ENCODE measurements around the gene ARPP19.

ARPP19 gene

DNA sequence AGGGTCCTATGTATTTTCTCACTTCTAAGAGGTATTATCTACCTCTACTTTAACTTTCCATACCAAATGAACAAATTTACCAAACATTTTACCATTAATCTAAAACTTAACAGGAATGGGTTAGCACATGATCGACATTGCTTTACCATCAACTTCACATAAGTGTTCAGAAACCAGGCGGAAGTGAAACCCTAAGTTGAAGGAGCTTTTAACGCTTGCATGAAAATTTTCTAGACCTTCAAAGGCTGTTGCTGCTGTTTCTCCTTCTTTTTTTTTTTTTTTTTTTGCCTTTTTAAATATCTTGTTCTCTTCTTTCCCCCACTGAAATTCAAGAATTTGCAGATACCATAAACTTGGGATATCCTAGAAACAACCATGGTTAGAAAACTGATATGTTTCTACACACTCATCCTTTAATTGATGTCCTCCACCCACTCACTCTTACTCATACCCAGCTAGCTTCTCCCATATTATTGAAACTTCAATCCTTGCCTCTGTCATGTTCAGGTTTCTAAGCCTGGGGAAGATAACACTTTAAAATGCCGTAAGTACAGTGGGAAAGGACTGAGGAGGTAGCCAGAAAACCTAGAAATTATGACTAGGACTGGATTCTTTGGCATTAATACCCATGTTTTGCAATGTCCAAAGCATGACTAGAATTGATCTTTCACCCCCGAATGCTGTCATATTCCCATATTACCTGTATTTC lies 64.9 kb downstream of the ARPP19 start:
- DNase-seq (ENCODE audit: low read depth, low spot score): peak; percentile 41
- in situ Hi-C loops (cut with HindIII; ENCODE audit: low sequenced_read_pairs): no loop called here
- no peak overlapping the region for H3K4me3 ChIP-seq (ENCODE audit: low read depth, low read length)

DNA sequence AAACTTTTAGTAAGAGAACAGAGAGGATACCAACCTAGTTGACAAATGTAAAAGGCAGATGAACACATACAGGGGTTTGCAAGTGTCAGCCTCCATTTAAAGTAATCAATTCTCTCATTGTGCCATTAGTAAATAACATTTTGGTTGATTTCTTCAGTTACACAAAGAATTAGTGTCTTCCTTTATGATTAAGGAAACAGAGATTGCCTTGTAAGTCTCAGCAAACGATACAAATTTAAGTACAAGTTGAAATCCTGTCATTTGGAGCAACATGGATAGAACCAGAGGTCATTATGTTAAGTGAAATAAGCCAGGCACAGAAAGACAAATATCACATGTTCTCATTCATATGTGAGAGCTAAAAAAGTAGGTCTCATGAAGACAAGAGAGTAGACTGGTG lies 66.2 kb downstream of the ARPP19 start:
- H3K4me3 ChIP-seq (ENCODE audit: low read depth, low read length): no peak overlapping the region
- DNase-seq (ENCODE audit: low read depth, low spot score): no peak
- in situ Hi-C loops (cut with HindIII; ENCODE audit: low sequenced_read_pairs): no loop called here
- TF ChIP-seq, protein P1, sequence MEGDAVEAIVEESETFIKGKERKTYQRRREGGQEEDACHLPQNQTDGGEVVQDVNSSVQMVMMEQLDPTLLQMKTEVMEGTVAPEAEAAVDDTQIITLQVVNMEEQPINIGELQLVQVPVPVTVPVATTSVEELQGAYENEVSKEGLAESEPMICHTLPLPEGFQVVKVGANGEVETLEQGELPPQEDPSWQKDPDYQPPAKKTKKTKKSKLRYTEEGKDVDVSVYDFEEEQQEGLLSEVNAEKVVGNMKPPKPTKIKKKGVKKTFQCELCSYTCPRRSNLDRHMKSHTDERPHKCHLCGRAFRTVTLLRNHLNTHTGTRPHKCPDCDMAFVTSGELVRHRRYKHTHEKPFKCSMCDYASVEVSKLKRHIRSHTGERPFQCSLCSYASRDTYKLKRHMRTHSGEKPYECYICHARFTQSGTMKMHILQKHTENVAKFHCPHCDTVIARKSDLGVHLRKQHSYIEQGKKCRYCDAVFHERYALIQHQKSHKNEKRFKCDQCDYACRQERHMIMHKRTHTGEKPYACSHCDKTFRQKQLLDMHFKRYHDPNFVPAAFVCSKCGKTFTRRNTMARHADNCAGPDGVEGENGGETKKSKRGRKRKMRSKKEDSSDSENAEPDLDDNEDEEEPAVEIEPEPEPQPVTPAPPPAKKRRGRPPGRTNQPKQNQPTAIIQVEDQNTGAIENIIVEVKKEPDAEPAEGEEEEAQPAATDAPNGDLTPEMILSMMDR (IDR thresholded peaks at IDR 0.05; ENCODE audit: low read depth, low read length): no peak

More for the DNA sequence above, 64.9 kb downstream of the ARPP19 start:
- TF ChIP-seq, protein P1 (IDR thresholded peaks at IDR 0.05; ENCODE audit: low read depth, low read length): no peak

DNA sequence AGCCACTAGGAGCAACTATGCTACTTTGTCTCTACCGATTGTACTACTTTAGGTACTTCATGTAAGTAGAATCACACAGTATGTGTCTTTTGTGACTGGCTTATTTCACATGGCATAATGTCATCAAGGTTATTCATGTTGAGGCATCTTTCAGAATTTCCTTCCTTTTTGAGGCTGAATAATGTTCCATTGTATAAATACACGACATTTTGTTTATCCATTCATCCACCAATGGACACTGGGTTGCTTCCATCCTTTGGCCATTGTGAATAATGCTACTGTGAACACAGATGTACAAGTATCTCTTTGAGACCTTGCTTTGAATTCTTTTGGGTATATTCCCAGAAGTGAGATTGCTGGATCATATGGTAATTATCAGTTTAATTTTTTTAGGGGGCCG lies 69.3 kb downstream of the ARPP19 start:
- TF ChIP-seq, protein P1 (IDR thresholded peaks at IDR 0.05; ENCODE audit: low read depth, low read length): no peak
- in situ Hi-C loops (cut with HindIII; ENCODE audit: low sequenced_read_pairs): no loop called here
- no peak for DNase-seq (ENCODE audit: low read depth, low spot score)
- no peak overlapping the region for H3K4me3 ChIP-seq (ENCODE audit: low read depth, low read length)

DNA sequence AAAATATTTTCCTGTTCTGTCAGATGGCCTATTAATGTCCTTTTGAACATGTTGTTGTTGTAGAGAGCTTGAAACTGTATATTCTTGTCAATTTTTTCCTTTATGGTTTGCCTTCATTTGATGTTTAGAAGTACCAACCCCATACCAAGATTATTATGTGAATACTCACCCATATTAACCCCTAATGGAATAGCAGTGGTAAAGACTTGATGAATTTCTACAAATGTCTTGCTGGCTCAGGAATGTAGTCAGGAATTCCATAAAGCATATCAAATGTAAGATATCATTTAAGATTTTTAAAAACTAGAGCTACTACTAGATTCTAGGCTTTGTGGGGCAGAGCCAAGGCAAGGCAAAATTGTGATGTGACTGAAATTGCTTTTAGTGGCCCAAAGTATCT lies 70.1 kb downstream of the ARPP19 start:
- TF ChIP-seq, protein P1 (IDR thresholded peaks at IDR 0.05; ENCODE audit: low read depth, low read length): no peak
- peak; percentile 22 for DNase-seq (ENCODE audit: low read depth, low spot score)
- in situ Hi-C loops (cut with HindIII; ENCODE audit: low sequenced_read_pairs): no loop called here
- no peak overlapping the region for H3K4me3 ChIP-seq (ENCODE audit: low read depth, low read length)
